Body of pancreas (tissue), 4 donors: Measurements from ENCODE around the gene ERCC4. TPM values are rescaled to one million over a fixed set of nuclear protein-coding genes. Genes with fewer than 3 reads are reported as not detected.

Experiments
- ATAC-seq: fragments of 150-250 bp; one replicate; pipeline ENCODE4 v1.9.1; 2016
- DNase-seq, 4 donors: peaks; one replicate each; pipeline ENCODE4 v3.0.0-alpha.2; 2019
- H3K27ac ChIP-seq, 4 donors: fragments of 200-600 bp; sonication (generic); 1 replicate in 3 of 4; 2 replicates in 1 of 4; pipeline versions ENCODE4 v1.5.1 to v1.6.1; 2016 to 2019; ENCODE audit warnings: mild to moderate bottlenecking in 1 of 4, mixed read lengths in 1 of 4, moderate library complexity in 1 of 4
- H3K27me3 ChIP-seq, 2 donors: fragments of 200-600 bp; sonication (generic); one replicate each; pipeline ENCODE4 v1.6.0; 2016; ENCODE audit warnings: mild to moderate bottlenecking in 1 of 2
- H3K36me3 ChIP-seq, 2 donors: fragments of 200-600 bp; sonication (generic); replicated peaks in 1 of 2; 2 replicates each; pipeline ENCODE4 v1.5.1; 2016; ENCODE audit warnings: low read depth in 2 of 2; ENCODE audit not compliant: insufficient read depth in 1 of 2
- H3K4me1 ChIP-seq: fragments of 200-600 bp; sonication (generic); one replicate; pipeline ENCODE4 v1.6.0; 2016
- H3K4me3 ChIP-seq, 2 donors: fragments of 200-600 bp; sonication (generic); 1 replicate in 1 of 2; 2 replicates in 1 of 2; pipeline ENCODE4 v1.5.1; 2016 to 2019
- H3K9me3 ChIP-seq, 3 donors: fragments of 200-600 bp; sonication (generic); 1 replicate in 2 of 3; 2 replicates in 1 of 3; pipeline ENCODE4 v1.5.1; 2016
- POLR2A ChIP-seq, 3 donors: fragments of 450-650 bp; IDR thresholded peaks; one replicate each; pipeline ENCODE4 v1.6.1; 2016; ENCODE audit warnings: antibody characterized with exemption in 3 of 3, mild to moderate bottlenecking in 2 of 3
- WGBS, 2 donors: methylation state at CpG; one replicate each; pipeline ENCODE4 v1.1.5; 2017; 5-methylcytosine and 5-hydroxymethylcytosine counted together
- intact Hi-C: fragments of 100-400 bp; cut with DNase I; formaldehyde crosslinking; loops from one replicate; pipeline ENCODE4 v1.15.1; 2023
- total RNA-seq, 2 donors: library from RNA; depleted of rRNA; stranded (reverse); fragments of >200 nt; gene quantifications; one replicate each; pipeline ENCODE4 v1.1.0, GENCODE V29; 2016
- TF ChIP-seq, protein P1 (sequence below), 7 experiments: fragments of 450-650 bp in 4 of 7; fragments of 200-600 bp in 3 of 7; sonication (generic) in 3 of 7; IDR thresholded peaks; one replicate each; pipeline ENCODE4 v1.5.1; 2016 to 2019; ENCODE audit warnings: antibody characterized with exemption in 7 of 7

Gene ERCC4
- total RNA-seq, 2 donors from 2014 or later, result 9.2 to 9.9 TPM

DNA sequence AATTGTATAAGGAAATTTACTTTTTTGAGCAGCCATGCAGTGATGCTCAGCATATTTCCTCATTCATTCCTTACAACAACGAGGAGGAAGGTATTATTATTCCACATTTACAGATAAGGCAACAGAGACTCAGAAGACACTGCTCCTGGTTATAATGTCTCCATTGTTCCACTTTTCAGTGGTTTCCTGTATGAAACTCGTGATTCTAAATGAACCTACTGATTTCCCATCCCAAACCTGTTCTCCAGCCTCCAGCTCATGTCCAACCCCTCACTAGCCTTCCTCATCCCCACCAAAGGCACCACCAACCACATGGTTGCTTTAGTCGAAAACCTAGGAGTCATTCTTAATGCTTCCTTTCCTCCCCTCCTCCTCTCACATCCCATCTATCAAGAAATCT is 12.5 kb upstream of the ERCC4 start:
- Histone ChIP-seq H3K36me3 (no peaks in the 10 kb centered on the region), H3K27me3 (no peaks in the 10 kb centered on the region), H3K27ac (no peak overlapping the region), H3K4me1 (peaks cover 31% of the 10 kb centered on the region), H3K9me3 (no peaks in the 10 kb centered on the region), H3K4me3 (no peak overlapping the region)
- DNase-seq (no peak), ATAC-seq (no peak)
- WGBS, 2 donors, result 38 to 40% methylated on average over 3 of the region's 3 CpGs
- intact Hi-C loops, result no loop called here
- TF ChIP-seq, protein P1, sequence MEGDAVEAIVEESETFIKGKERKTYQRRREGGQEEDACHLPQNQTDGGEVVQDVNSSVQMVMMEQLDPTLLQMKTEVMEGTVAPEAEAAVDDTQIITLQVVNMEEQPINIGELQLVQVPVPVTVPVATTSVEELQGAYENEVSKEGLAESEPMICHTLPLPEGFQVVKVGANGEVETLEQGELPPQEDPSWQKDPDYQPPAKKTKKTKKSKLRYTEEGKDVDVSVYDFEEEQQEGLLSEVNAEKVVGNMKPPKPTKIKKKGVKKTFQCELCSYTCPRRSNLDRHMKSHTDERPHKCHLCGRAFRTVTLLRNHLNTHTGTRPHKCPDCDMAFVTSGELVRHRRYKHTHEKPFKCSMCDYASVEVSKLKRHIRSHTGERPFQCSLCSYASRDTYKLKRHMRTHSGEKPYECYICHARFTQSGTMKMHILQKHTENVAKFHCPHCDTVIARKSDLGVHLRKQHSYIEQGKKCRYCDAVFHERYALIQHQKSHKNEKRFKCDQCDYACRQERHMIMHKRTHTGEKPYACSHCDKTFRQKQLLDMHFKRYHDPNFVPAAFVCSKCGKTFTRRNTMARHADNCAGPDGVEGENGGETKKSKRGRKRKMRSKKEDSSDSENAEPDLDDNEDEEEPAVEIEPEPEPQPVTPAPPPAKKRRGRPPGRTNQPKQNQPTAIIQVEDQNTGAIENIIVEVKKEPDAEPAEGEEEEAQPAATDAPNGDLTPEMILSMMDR (IDR thresholded peaks at IDR 0.05), result no peak
- no peak for TF ChIP-seq POLR2A (IDR thresholded peaks at IDR 0.05)

DNA sequence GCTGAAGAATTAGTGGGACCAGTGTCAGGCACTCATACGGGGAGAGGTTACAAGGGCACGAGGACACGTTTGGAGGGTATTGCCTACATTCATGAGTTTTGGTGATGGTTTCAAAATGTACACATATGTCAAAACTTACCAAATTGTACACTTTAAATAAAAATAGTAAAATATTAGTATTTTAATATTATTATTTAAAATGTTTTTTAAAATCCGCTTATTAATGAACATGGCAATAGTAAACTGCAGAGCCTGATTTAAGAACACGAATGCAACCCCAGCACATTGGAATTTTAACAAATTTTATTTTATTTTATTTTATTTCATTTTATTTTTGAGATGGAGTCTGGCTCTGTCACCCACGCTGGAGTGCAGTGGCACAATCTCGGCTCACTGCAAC is 10.9 kb upstream of the ERCC4 start:
- Histone ChIP-seq H3K27me3 (no peaks in the 10 kb centered on the region), H3K36me3 (no peaks in the 10 kb centered on the region), H3K4me1 (peaks cover 29% of the 10 kb centered on the region), H3K27ac (peak overlapping the region; percentile 74 to 97 (median 86)), H3K9me3 (no peaks in the 10 kb centered on the region), H3K4me3 (no peak overlapping the region)
- no peak for TF ChIP-seq POLR2A (IDR thresholded peaks at IDR 0.05)
- TF ChIP-seq, protein P1 (IDR thresholded peaks at IDR 0.05), result no peak
- 80 to 81% methylated on average over 7 of the region's 7 CpGs for WGBS, 2 donors
- ATAC-seq (no peak), DNase-seq (no peak)
- intact Hi-C loops, result no loop called here

DNA sequence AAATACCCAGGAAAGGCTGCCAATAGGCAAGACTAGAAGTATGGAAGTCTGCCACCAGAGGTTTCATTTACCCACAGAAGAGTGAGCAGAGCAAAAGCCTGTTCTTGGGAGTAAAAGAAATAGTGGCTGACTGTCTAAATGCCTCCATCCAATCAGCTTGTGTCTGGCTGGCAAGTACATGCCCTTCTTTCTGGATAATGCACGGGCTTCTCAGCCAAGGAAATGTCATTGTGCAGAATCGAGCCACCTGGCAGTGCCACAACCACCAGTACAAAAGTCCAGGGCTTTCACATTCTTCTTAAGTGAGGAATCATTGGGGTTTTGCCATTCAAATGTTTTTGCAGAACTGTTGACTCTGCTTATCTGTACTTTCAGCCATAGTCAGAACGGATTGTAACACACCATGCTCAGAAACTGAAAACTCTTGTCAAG is 10.1 kb upstream of the ERCC4 start:
- H3K27ac ChIP-seq, result peak overlapping the region; percentile 88 to 97 (median 93)
- DNase-seq, result peak; percentile 90 to 97 (median 94)
- H3K27me3 ChIP-seq, result no peaks in the 10 kb centered on the region
- no peak overlapping the region for H3K4me3 ChIP-seq
- ATAC-seq, result peak; percentile 98
- peaks cover 29% of the 10 kb centered on the region for H3K4me1 ChIP-seq
- peak in 2 of 3 donors; percentile 32 to 44 for TF ChIP-seq POLR2A (IDR thresholded peaks at IDR 0.05)
- TF ChIP-seq, protein P1 (IDR thresholded peaks at IDR 0.05), result peak in 4 of 7 experiments; percentile 53 to 65 (median 64)
- intact Hi-C loops, result loop anchor here (10.0 kb wide), 1 partner anchor 45 kb away; no protein-coding TSS in a partner anchor
- no peaks in the 10 kb centered on the region for H3K36me3 ChIP-seq
- no peaks in the 10 kb centered on the region for H3K9me3 ChIP-seq
- WGBS, 2 donors, result 4 to 5% methylated on average over 3 of the region's 3 CpGs

DNA sequence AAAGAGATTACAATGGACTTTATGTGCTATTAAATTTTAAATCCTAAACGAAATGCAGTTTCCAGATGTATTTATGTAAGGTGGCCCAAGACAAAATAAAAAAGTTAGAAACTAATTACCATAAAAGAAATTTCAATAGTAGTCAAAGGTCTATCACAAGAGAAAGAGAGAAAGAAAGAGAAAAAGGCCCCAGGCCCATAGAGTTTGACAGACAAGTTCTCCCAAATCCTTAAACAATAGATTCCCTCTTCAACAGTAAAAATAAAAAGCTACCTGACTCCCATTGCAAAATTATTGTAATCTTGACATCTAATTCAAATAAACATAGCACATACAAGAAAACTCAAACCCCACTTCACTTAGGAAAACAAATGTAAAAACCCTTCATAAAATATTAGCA is 8.6 kb upstream of the ERCC4 start:
- H3K36me3 ChIP-seq, result no peaks in the 10 kb centered on the region
- peak overlapping the region in 1 of 4 donors; percentile 97 for H3K27ac ChIP-seq
- DNase-seq, result no peak
- WGBS, 2 donors, result 84 to 93% methylated on average over 1 of the region's 1 CpG
- no peak for TF ChIP-seq POLR2A (IDR thresholded peaks at IDR 0.05)
- TF ChIP-seq, protein P1 (IDR thresholded peaks at IDR 0.05), result no peak
- no peak overlapping the region for H3K4me3 ChIP-seq
- H3K9me3 ChIP-seq, result no peaks in the 10 kb centered on the region
- H3K4me1 ChIP-seq, result peaks cover 29% of the 10 kb centered on the region
- no peaks in the 10 kb centered on the region for H3K27me3 ChIP-seq
- intact Hi-C loops, result loop anchor here (10.0 kb wide), 1 partner anchor 47 kb away; no protein-coding TSS in a partner anchor
- ATAC-seq, result no peak

DNA sequence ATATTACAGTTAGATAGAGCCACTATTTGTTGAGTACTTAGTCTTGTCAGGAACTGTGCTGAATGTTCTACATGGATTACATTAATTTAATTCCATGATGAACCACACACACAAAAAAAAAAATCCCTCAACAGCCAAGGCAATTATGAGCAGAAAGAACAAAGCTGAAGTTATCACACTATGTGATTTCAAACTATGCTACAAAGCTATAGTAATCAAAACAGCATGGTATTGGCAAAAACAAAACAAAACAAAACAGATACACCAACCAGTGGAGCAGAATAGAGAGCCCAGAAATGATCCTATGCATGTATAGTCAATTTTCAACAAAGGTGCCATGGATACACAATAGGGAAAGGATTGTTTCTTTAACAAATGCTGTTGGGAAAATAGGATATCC is 8.1 kb upstream of the ERCC4 start:
- intact Hi-C loops, result loop anchor here (10.0 kb wide), 1 partner anchor 47 kb away; no protein-coding TSS in a partner anchor

More for the DNA sequence above, 8.1 kb upstream of the ERCC4 start:
- H3K36me3 ChIP-seq, result no peaks in the 10 kb centered on the region
- no peaks in the 10 kb centered on the region for H3K27me3 ChIP-seq
- H3K27ac ChIP-seq, result no peak overlapping the region
- ATAC-seq (no peak), DNase-seq (no peak)
- H3K9me3 ChIP-seq, result no peaks in the 10 kb centered on the region
- H3K4me1 ChIP-seq, result peaks cover 29% of the 10 kb centered on the region
- H3K4me3 ChIP-seq, result no peak overlapping the region
- TF ChIP-seq, protein P1 (IDR thresholded peaks at IDR 0.05), result no peak
- no peak for TF ChIP-seq POLR2A (IDR thresholded peaks at IDR 0.05)
